ENCODE results near the gene CHI3L2.

CHI3L2 gene

DNA sequence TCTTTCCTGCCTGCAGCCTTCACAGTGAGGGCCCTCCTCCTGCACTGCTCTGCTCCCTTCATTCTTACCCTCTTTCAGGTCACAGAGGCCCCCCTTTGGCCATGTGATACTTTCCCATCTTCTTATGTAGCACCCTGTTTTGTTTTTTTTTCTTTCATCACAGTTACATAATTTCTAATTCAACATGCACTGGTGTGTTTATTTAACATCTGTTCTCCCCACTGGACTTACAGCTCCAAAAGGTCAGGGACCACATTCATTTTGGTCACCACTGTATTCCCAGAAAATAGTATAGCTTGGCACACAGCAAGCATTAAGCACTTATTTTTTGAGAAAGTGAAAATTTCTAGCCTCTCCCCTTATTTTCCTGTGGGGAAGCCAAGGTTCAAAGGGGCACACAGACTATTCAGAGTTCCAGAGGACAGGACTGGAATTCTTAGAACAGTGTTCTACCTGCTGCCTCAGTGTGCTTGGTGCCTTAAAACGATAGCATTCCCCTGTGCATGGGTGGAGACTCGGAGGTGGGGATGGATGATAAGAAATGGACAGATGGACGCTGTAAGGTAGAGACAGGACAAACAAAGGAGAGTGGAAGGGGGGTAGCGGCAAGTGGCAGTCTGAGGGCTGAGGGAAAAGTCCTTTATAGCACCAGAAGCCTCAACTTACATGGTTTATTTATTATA lies 32.4 kb upstream of the CHI3L2 start:
- H3K36me3 ChIP-seq (ENCODE audit: control insufficient read depth, insufficient read depth, low read length): no peaks in the 10 kb centered on the region
- no peaks in the 10 kb centered on the region for H3K27me3 ChIP-seq (ENCODE audit: control insufficient read depth, insufficient read depth, low read length)
- no peak overlapping the region for H3K27ac ChIP-seq (ENCODE audit: low read depth, low read length)
- 0 out of 2 replicates have a peak, but pooled peaks cover 6% of the 10 kb centered on the region for H3K4me1 ChIP-seq (ENCODE audit: control insufficient read depth, insufficient read depth, low read length)
- no peaks in the 10 kb centered on the region for H3K9me3 ChIP-seq (ENCODE audit: control insufficient read depth, insufficient read depth, low read length)
- no peak overlapping the region for H3K4me3 ChIP-seq (ENCODE audit: low read depth, low read length)
- H3K9ac ChIP-seq (ENCODE audit: low read depth, low read length): no peak overlapping the region

- Histone ChIP-seq H3K27me3 (ENCODE audit: control insufficient read depth, insufficient read depth, low read length) (no peaks in the 10 kb centered on the region), H3K4me3 (ENCODE audit: low read depth, low read length) (no peak overlapping the region), H3K9me3 (ENCODE audit: control insufficient read depth, insufficient read depth, low read length) (no peaks in the 10 kb centered on the region), H3K4me1 (ENCODE audit: control insufficient read depth, insufficient read depth, low read length) (0 out of 2 replicates have a peak, but pooled peaks cover 6% of the 10 kb centered on the region), H3K27ac (ENCODE audit: low read depth, low read length) (no peak overlapping the region), H3K36me3 (ENCODE audit: control insufficient read depth, insufficient read depth, low read length) (no peaks in the 10 kb centered on the region), H3K9ac (ENCODE audit: low read depth, low read length) (no peak overlapping the region)
Observed at GRCh38 chr1:111196213-111196612, 31.3 kb upstream of the CHI3L2 start.

DNA sequence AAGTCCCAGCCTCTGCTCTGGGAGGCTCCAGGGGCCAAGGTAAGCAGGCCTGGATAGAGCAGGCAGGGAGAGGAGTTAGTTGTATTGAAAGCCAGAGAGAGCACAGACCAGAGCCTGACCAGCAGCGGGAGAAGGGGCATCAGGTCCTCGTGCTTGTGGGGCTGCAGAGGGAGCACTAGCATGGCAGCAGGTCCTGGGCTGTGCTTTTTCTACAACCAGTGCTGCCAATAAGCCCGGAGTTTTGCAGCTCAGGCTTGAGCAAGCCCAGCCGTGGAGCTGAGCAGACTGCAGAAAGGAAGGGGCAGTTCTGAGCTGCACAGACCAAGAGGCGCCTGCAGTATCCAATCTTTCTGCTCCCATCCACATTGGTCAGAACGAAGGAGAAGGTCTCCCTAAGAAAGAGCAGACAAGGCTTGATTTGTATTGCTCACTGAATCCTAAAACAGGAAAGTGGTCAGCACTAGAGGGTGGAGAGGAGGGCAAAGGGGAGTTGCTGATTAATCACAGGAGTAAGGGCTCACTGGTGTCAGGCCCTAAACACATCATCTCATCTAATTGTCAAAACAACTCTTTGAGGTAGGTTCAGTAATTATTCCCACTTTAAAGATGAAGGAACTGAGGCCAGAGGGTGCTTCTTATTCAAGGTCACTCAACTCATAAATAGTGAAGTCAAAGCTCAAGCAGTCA lies 29.8 kb upstream of the CHI3L2 start:
- no peak overlapping the region for H3K4me3 ChIP-seq (ENCODE audit: low read depth, low read length)
- no peaks in the 10 kb centered on the region for H3K4me1 ChIP-seq (ENCODE audit: control insufficient read depth, insufficient read depth, low read length)
- no peaks in the 10 kb centered on the region for H3K27me3 ChIP-seq (ENCODE audit: control insufficient read depth, insufficient read depth, low read length)
- no peaks in the 10 kb centered on the region for H3K36me3 ChIP-seq (ENCODE audit: control insufficient read depth, insufficient read depth, low read length)
- no peak overlapping the region for H3K9ac ChIP-seq (ENCODE audit: low read depth, low read length)
- no peak overlapping the region for H3K27ac ChIP-seq (ENCODE audit: low read depth, low read length)
- no peaks in the 10 kb centered on the region for H3K9me3 ChIP-seq (ENCODE audit: control insufficient read depth, insufficient read depth, low read length)

GRCh38 chr1:111198836-111199235 lies 28.7 kb upstream of the CHI3L2 start:
- no peaks in the 10 kb centered on the region for H3K36me3 ChIP-seq (ENCODE audit: control insufficient read depth, insufficient read depth, low read length)
- H3K27ac ChIP-seq (ENCODE audit: low read depth, low read length): no peak overlapping the region

DNA sequence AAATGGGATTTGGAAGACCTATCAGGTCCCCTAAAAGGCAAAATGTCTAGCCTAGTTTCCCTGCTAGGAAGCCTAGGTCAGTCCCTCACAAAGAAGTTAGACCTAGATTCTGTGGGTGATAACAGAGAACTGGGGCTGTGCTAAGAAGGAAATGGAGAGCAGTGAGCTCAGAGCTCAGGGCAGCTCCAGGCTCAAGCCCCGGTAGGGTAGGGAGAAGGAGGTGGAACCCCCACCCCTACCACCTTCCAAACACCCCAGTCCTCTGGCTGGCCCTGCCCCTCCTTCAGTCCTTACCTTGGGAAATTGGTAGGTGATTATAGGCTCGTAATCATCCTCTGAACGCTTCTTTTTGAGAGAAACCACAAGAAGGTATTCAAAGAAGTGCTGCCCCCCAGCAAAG lies 28.2 kb upstream of the CHI3L2 start:
- H3K27me3 ChIP-seq (ENCODE audit: control insufficient read depth, insufficient read depth, low read length): peaks cover 10% of the 10 kb centered on the region; the same call in 1 of the 2 replicates
- H3K4me3 ChIP-seq (ENCODE audit: low read depth, low read length): no peak overlapping the region
- H3K36me3 ChIP-seq (ENCODE audit: control insufficient read depth, insufficient read depth, low read length): no peaks in the 10 kb centered on the region
- no peak overlapping the region for H3K9ac ChIP-seq (ENCODE audit: low read depth, low read length)
- H3K9me3 ChIP-seq (ENCODE audit: control insufficient read depth, insufficient read depth, low read length): no peaks in the 10 kb centered on the region
- H3K27ac ChIP-seq (ENCODE audit: low read depth, low read length): no peak overlapping the region
- no peaks in the 10 kb centered on the region for H3K4me1 ChIP-seq (ENCODE audit: control insufficient read depth, insufficient read depth, low read length)

More at GRCh38 chr1:111198836-111199235, 28.7 kb upstream of the CHI3L2 start:
- H3K9me3 ChIP-seq (ENCODE audit: control insufficient read depth, insufficient read depth, low read length): no peaks in the 10 kb centered on the region
- H3K4me3 ChIP-seq (ENCODE audit: low read depth, low read length): no peak overlapping the region
- H3K4me1 ChIP-seq (ENCODE audit: control insufficient read depth, insufficient read depth, low read length): no peaks in the 10 kb centered on the region
- H3K27me3 ChIP-seq (ENCODE audit: control insufficient read depth, insufficient read depth, low read length): 0 out of 2 replicates have a peak, but pooled peaks cover 7% of the 10 kb centered on the region
- no peak overlapping the region for H3K9ac ChIP-seq (ENCODE audit: low read depth, low read length)

DNA sequence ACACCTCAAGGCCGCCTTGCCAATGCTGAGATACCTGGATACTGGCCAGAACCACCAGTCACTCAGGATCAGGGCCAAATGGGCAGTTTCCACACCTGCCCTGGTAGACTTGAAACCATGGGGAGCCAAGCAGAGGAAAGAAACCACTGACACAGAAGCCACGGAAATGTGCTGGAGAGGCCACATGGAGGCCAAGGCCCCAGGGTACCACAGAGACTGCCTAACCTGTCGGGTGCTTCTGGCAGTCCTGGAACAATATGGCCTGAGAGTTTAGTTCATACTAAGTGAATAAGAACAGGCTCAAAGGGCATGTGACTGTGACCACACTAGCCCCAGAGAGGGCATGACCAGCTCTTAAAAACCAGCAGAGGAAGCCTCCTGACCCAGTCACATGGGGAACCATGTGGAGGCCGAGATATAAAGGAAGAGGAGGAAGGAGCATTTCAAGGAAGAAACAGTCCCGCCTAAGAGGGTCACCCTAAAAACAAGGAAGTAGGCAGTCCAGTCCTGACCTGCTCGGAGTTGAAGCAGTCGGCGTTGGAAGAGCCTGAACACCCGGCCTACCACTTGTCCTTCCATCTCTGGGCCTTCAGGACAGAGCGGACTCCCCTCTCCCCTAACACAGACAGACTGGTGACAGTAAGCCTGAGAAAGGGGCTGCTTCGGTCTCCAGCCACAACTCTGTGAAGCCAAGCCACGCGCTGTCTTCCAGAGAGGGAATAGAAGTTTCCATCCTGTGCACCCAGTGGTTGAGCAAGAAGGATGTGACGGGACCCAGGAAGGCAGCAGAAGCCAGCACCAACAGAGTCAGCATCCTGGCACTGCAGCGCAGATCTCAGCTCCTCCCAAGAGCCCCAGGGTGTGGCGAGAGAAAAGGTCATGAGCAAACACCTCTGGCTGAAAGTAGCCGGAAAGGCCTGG lies 27.4 kb upstream of the CHI3L2 start, which contains the start of gene DENND2D:
DENND2D (minus strand) TSS at position 766 of the 921 bp plus-strand sequence; CDS start at position 579, 187 bp downstream.
- H3K4me3 ChIP-seq (ENCODE audit: low read depth, low read length): no peak within 1 kb of the TSS
- no peaks in the 10 kb centered on the region for H3K36me3 ChIP-seq (ENCODE audit: control insufficient read depth, insufficient read depth, low read length)
- peaks cover 19% of the 10 kb centered on the region for H3K27me3 ChIP-seq (ENCODE audit: control insufficient read depth, insufficient read depth, low read length)
- H3K27ac ChIP-seq (ENCODE audit: low read depth, low read length): no peak within 1 kb of the TSS
- no peaks in the 10 kb centered on the region for H3K9me3 ChIP-seq (ENCODE audit: control insufficient read depth, insufficient read depth, low read length)
- H3K4me1 ChIP-seq (ENCODE audit: control insufficient read depth, insufficient read depth, low read length): no peaks in the 10 kb centered on the region
- H3K9ac ChIP-seq (ENCODE audit: low read depth, low read length): no peak within 1 kb of the TSS

DNA sequence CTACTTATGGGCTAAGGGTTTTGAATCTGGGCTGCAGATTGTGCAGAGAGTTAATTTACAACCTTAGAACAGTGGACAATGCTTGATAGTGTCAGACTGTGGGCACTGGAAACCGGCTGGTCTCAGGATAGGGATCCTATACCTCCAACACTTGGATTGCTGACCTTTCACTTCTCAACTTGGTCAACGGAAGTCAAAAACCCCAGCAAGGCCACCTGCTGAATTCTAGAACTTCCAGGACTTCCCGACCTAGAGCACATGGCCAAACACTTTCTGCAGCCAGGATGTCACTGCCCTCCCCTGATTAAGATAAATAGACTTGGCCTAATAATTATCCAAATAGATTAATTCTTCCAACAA lies 26.7 kb upstream of the CHI3L2 start:
- Histone ChIP-seq H3K27ac (ENCODE audit: low read depth, low read length) (no peak overlapping the region), H3K9me3 (ENCODE audit: control insufficient read depth, insufficient read depth, low read length) (no peaks in the 10 kb centered on the region), H3K4me3 (ENCODE audit: low read depth, low read length) (no peak overlapping the region), H3K4me1 (ENCODE audit: control insufficient read depth, insufficient read depth, low read length) (no peaks in the 10 kb centered on the region), H3K9ac (ENCODE audit: low read depth, low read length) (no peak overlapping the region), H3K27me3 (ENCODE audit: control insufficient read depth, insufficient read depth, low read length) (peaks cover 24% of the 10 kb centered on the region), H3K36me3 (ENCODE audit: control insufficient read depth, insufficient read depth, low read length) (no peaks in the 10 kb centered on the region)

GRCh38 chr1:111201275-111202090 lies 26.0 kb upstream of the CHI3L2 start:
- Histone ChIP-seq H3K9me3 (ENCODE audit: control insufficient read depth, insufficient read depth, low read length) (no peaks in the 10 kb centered on the region), H3K4me3 (ENCODE audit: low read depth, low read length) (no peak overlapping the region), H3K9ac (ENCODE audit: low read depth, low read length) (no peak overlapping the region), H3K36me3 (ENCODE audit: control insufficient read depth, insufficient read depth, low read length) (no peaks in the 10 kb centered on the region), H3K27ac (ENCODE audit: low read depth, low read length) (no peak overlapping the region), H3K27me3 (ENCODE audit: control insufficient read depth, insufficient read depth, low read length) (peaks cover 24% of the 10 kb centered on the region), H3K4me1 (ENCODE audit: control insufficient read depth, insufficient read depth, low read length) (no peaks in the 10 kb centered on the region)

GRCh38 chr1:111202366-111202706 lies 25.2 kb upstream of the CHI3L2 start:
- H3K4me3 ChIP-seq (ENCODE audit: low read depth, low read length): no peak overlapping the region
- no peak overlapping the region for H3K9ac ChIP-seq (ENCODE audit: low read depth, low read length)
- H3K9me3 ChIP-seq (ENCODE audit: control insufficient read depth, insufficient read depth, low read length): no peaks in the 10 kb centered on the region
- peaks cover 24% of the 10 kb centered on the region for H3K27me3 ChIP-seq (ENCODE audit: control insufficient read depth, insufficient read depth, low read length)
- no peaks in the 10 kb centered on the region for H3K4me1 ChIP-seq (ENCODE audit: control insufficient read depth, insufficient read depth, low read length)
- H3K27ac ChIP-seq (ENCODE audit: low read depth, low read length): no peak overlapping the region
- no peaks in the 10 kb centered on the region for H3K36me3 ChIP-seq (ENCODE audit: control insufficient read depth, insufficient read depth, low read length)

All from HUES48 (cell line).